ENCODE measurements around the gene DAPK3.

GRCh38 chr19:3914199-3914598 is 56.7 kb downstream of the DAPK3 start:
- no peak for TF ChIP-seq CTCF (IDR thresholded peaks at IDR 0.05; ENCODE audit: poor library complexity)
- TF ChIP-seq EZH2 (IDR thresholded peaks at IDR 0.05; ENCODE audit: borderline replicate concordance): no peak
- no peak for TF ChIP-seq EZH2phosphoT487 (IDR thresholded peaks at IDR 0.05; ENCODE audit: low read depth, severe bottlenecking, unreplicated experiment)

All from hepatocyte (in vitro differentiated cells).